ENCODE results near the gene BMP8A.
"Not testable (repeated sequence)": the region's sequence is repeated elsewhere in the genome, so short reads cannot be mapped to it uniquely, and the experiment has no call there.

The BMP8A gene

GRCh38 chr1:39484564-39484963 is 6.9 kb upstream of the BMP8A start:
- no peak for DNase-seq

- DNase-seq: no peak
Measured at GRCh38 chr1:39485046-39485803, 6.2 kb upstream of the BMP8A start.

- DNase-seq: no peak
Measured at GRCh38 chr1:39488012-39488545, 3.4 kb upstream of the BMP8A start.

- no peak for DNase-seq
Measured at GRCh38 chr1:39488793-39489566, 2.5 kb upstream of the BMP8A start.

GRCh38 chr1:39489567-39490239 is 1.7 kb upstream of the BMP8A start:
- no peak for DNase-seq

- no peak for DNase-seq
Measured at GRCh38 chr1:39490596-39491145, 765 bp upstream of the BMP8A start.

GRCh38 chr1:39492118-39493042 is 944 bp downstream of the BMP8A start:
- DNase-seq: not testable (repeated sequence)

- DNase-seq: not testable (repeated sequence)
Measured at GRCh38 chr1:39493043-39493810, 1.8 kb downstream of the BMP8A start.

- no peak for DNase-seq
Measured at GRCh38 chr1:39494671-39495410, 3.4 kb downstream of the BMP8A start.

GRCh38 chr1:39496520-39496919 is 5.1 kb downstream of the BMP8A start:
- DNase-seq: not testable (repeated sequence)

- no peak for DNase-seq
Measured at GRCh38 chr1:39497585-39497984, 6.1 kb downstream of the BMP8A start.

GRCh38 chr1:39498096-39498710 is 6.8 kb downstream of the BMP8A start:
- not testable (repeated sequence) for DNase-seq

- not testable (repeated sequence) for DNase-seq
Measured at GRCh38 chr1:39498821-39499220, 7.4 kb downstream of the BMP8A start.

- DNase-seq: no peak
Measured at GRCh38 chr1:39499668-39500067, 8.2 kb downstream of the BMP8A start.

GRCh38 chr1:39500862-39501389 is 9.5 kb downstream of the BMP8A start:
- DNase-seq: no peak

GRCh38 chr1:39501666-39502065 is 10.2 kb downstream of the BMP8A start:
- no peak for DNase-seq

GRCh38 chr1:39504436-39504835 is 13.0 kb downstream of the BMP8A start:
- not testable (repeated sequence) for DNase-seq

GRCh38 chr1:39505289-39505688 is 13.9 kb downstream of the BMP8A start:
- no peak for DNase-seq

GRCh38 chr1:39507230-39507928 is 15.9 kb downstream of the BMP8A start:
- DNase-seq: no peak
